H1 (cell line): ENCODE measurements around the gene MIDN. TPM values are rescaled to one million over a fixed set of nuclear protein-coding genes. Genes with fewer than 3 reads are reported as not detected.

Experiments used
- CTCF ChIA-PET: fragments of 300-600 bp; sonication (Branson Sonifier 250); formaldehyde crosslinking; loops from one replicate; lab custom pipeline; 2021; ENCODE audit not compliant: partially characterized antibody; lab: Charles Lee
- POLR2A ChIA-PET: fragments of 300-600 bp; sonication (Branson Sonifier 250); formaldehyde crosslinking; loops from one replicate; lab custom pipeline; 2021; ENCODE audit warnings: inconsistent platforms; ENCODE audit not compliant: partially characterized antibody; lab: Charles Lee
- DNase-seq, 2 experiments: peaks; one replicate each; pipeline versions ENCODE4 v3.0.0 to v3.0.0-alpha.2; 2010 to 2022; ENCODE audit warnings: low spot score in 2 of 2, low read depth in 1 of 2, mixed read lengths in 1 of 2
- FAIRE-seq: peaks from 2 replicates; lab custom pipeline; 2011; peaks lifted over from hg19 to GRCh38; lab: Jason Lieb, UNC
- H2AFZ ChIP-seq: 2 replicates; pipeline ENCODE4 v1.8.1; 2012; ENCODE audit warnings: low read length, inconsistent platforms
- H2AK5ac ChIP-seq: 2 replicates; pipeline ENCODE4 v1.6.1; 2013; ENCODE audit warnings: low read depth, low read length
- H2BK120ac ChIP-seq: replicated peaks from 2 replicates; pipeline ENCODE3; 2013; ENCODE audit warnings: low read depth, low read length, inconsistent platforms
- H2BK12ac ChIP-seq: 2 replicates; pipeline ENCODE4 v1.6.1; 2013; ENCODE audit warnings: low read depth, low read length
- H2BK15ac ChIP-seq: 2 replicates; pipeline ENCODE4 v1.6.1; 2013; ENCODE audit warnings: low read length
- H2BK20ac ChIP-seq: 2 replicates; pipeline ENCODE4 v1.6.1; 2013; ENCODE audit warnings: low read length
- H2BK5ac ChIP-seq: 2 replicates; pipeline ENCODE4 v1.6.1; 2013; ENCODE audit warnings: low read depth, low read length
- H3K14ac ChIP-seq: 2 replicates; pipeline ENCODE4 v1.6.1; 2013; ENCODE audit warnings: inconsistent platforms; ENCODE audit not compliant: insufficient read length
- H3K18ac ChIP-seq: 2 replicates; pipeline ENCODE4 v1.6.1; 2013; ENCODE audit warnings: low read length; ENCODE audit errors: extremely low read depth
- H3K23ac ChIP-seq: 2 replicates; pipeline ENCODE4 v1.6.1; 2013; ENCODE audit warnings: inconsistent platforms; ENCODE audit not compliant: insufficient read length
- H3K23me2 ChIP-seq: 2 replicates; pipeline ENCODE4 v1.6.1; 2013; ENCODE audit warnings: low read depth, low read length
- H3K27ac ChIP-seq: 2 replicates; pipeline ENCODE4 v1.6.1; 2011; ENCODE audit warnings: low read depth, low read length, inconsistent platforms
- H3K27me3 ChIP-seq, 4 experiments: replicated peaks in 1 of 4; 1 replicate in 1 of 4; 2 replicates in 3 of 4; pipeline versions ENCODE4 v1.6.1 to v1.8.1; 2011 to 2013; ENCODE audit warnings: low read length in 3 of 4, mild to moderate bottlenecking in 3 of 4, inconsistent platforms in 2 of 4, mixed read lengths in 2 of 4, moderate library complexity in 1 of 4; ENCODE audit not compliant: control insufficient read depth in 3 of 4, insufficient read depth in 3 of 4; ENCODE audit errors: extremely low read depth in 1 of 4
- H3K36me3 ChIP-seq, 4 experiments: 2 replicates each; pipeline versions ENCODE4 v1.6.1 to v1.8.1; 2011 to 2013; ENCODE audit warnings: mild to moderate bottlenecking in 4 of 4, low read length in 3 of 4, moderate library complexity in 2 of 4, control low read depth in 1 of 4, inconsistent platforms in 1 of 4; ENCODE audit not compliant: insufficient read depth in 4 of 4, control insufficient read depth in 2 of 4
- H3K4ac ChIP-seq: replicated peaks from 2 replicates; pipeline ENCODE3; 2013; ENCODE audit warnings: low read length, low read depth, mixed read lengths, inconsistent platforms; ENCODE audit not compliant: insufficient read length
- H3K4me1 ChIP-seq, 4 experiments: replicated peaks in 1 of 4; 1 replicate in 1 of 4; 2 replicates in 3 of 4; pipeline versions ENCODE4 v1.6.1 to v1.8.1; 2011 to 2013; ENCODE audit warnings: low read length in 3 of 4, inconsistent platforms in 2 of 4, mixed read lengths in 1 of 4; ENCODE audit not compliant: insufficient read depth in 4 of 4, control insufficient read depth in 3 of 4
- H3K4me2 ChIP-seq, 2 experiments: 2 replicates each; pipeline versions ENCODE4 v1.6.1 to v1.8.1; 2011 to 2013; ENCODE audit warnings: low read depth in 2 of 2, low read length in 2 of 2, control low read depth in 1 of 2, inconsistent platforms in 1 of 2, mild to moderate bottlenecking in 1 of 2; ENCODE audit not compliant: insufficient read depth in 1 of 2
- H3K4me3 ChIP-seq, 4 experiments: fragments of 200-600, 300-600 bp in 1 of 4; sonication (generic), shearing (Covaris generic), sonication (Bioruptor Twin) in 1 of 4; 2 replicates each; pipeline versions ENCODE4 v1.5.1 to v1.8.1; 2011 to 2016; ENCODE audit warnings: low read length in 4 of 4, low read depth in 3 of 4, control low read depth in 2 of 4, inconsistent platforms in 2 of 4, mild to moderate bottlenecking in 2 of 4, mixed read lengths in 1 of 4, moderate library complexity in 1 of 4; ENCODE audit not compliant: insufficient read depth in 2 of 4; ENCODE audit errors: extremely low read depth in 1 of 4
- H3K56ac ChIP-seq: replicated peaks from 2 replicates; pipeline ENCODE3; 2013; ENCODE audit warnings: low read depth, mild to moderate bottlenecking, mixed read lengths, low read length, inconsistent platforms; ENCODE audit not compliant: insufficient read length
- H3K79me1 ChIP-seq: 2 replicates; pipeline ENCODE4 v1.6.1; 2013; ENCODE audit warnings: low read depth, low read length, control low read depth
- H3K79me2 ChIP-seq, 2 experiments: 2 replicates each; pipeline versions ENCODE4 v1.6.1 to v1.8.1; 2012 to 2013; ENCODE audit warnings: low read length in 2 of 2, mild to moderate bottlenecking in 2 of 2, inconsistent platforms in 1 of 2; ENCODE audit not compliant: insufficient read depth in 2 of 2, control insufficient read depth in 1 of 2
- H3K9ac ChIP-seq, 4 experiments: replicated peaks in 1 of 4; 1 replicate in 1 of 4; 2 replicates in 3 of 4; pipeline versions ENCODE4 v1.6.1 to v1.8.1; 2011 to 2013; ENCODE audit warnings: low read depth in 3 of 4, low read length in 3 of 4, control low read depth in 2 of 4, mild to moderate bottlenecking in 2 of 4, moderate library complexity in 2 of 4, inconsistent platforms in 1 of 4; ENCODE audit errors: extremely low read depth in 1 of 4
- H3K9me3 ChIP-seq, 2 experiments: 2 replicates each; pipeline versions ENCODE4 v1.6.1 to v1.8.1; 2012 to 2013; ENCODE audit warnings: mild to moderate bottlenecking in 2 of 2, moderate library complexity in 2 of 2, control low read depth in 1 of 2, inconsistent platforms in 1 of 2, low read depth in 1 of 2, low read length in 1 of 2, mixed read lengths in 1 of 2; ENCODE audit not compliant: insufficient read depth in 2 of 2
- H4K20me1 ChIP-seq, 2 experiments: replicated peaks in 1 of 2; 2 replicates each; pipeline versions ENCODE3 to v1.8.1; 2011 to 2013; ENCODE audit warnings: inconsistent platforms in 2 of 2, low read length in 2 of 2, mild to moderate bottlenecking in 1 of 2; ENCODE audit not compliant: insufficient read depth in 2 of 2, control insufficient read depth in 1 of 2
- H4K5ac ChIP-seq: 2 replicates; pipeline ENCODE4 v1.6.1; 2013; ENCODE audit warnings: low read length, low read depth, mixed read lengths, inconsistent platforms; ENCODE audit not compliant: insufficient read length
- H4K8ac ChIP-seq: 2 replicates; pipeline ENCODE4 v1.8.0; 2013; ENCODE audit warnings: mild to moderate bottlenecking, moderate library complexity, low read length, inconsistent platforms; ENCODE audit not compliant: insufficient read depth; ENCODE audit errors: extremely low read depth
- H4K91ac ChIP-seq: replicated peaks from 2 replicates; pipeline ENCODE3; 2013; ENCODE audit warnings: low read length, mixed read lengths, inconsistent platforms; ENCODE audit not compliant: insufficient read length
- BACH1 ChIP-seq: IDR thresholded peaks from 2 replicates; pipeline ENCODE4 v1.6.1; 2012; ENCODE audit warnings: low read length, improper control_type of control experiment
- CBX8 ChIP-seq: fragments of 300-800, 300-1000 bp; sonication (generic); IDR thresholded peaks from 2 replicates; pipeline ENCODE4 v1.7.1; 2016; ENCODE audit warnings: low read depth, low read length, borderline replicate concordance
- EGR1 ChIP-seq: IDR thresholded peaks from 2 replicates; pipeline ENCODE4 v1.6.1; 2011; ENCODE audit warnings: low read depth, low read length, borderline replicate concordance
- EP300 ChIP-seq, 2 experiments: IDR thresholded peaks; 1 replicate in 1 of 2; 2 replicates in 1 of 2; pipeline ENCODE4 v1.6.1; 2011 to 2012; ENCODE audit warnings: low read depth in 2 of 2, low read length in 2 of 2, mild to moderate bottlenecking in 2 of 2, borderline replicate concordance in 1 of 2, inconsistent platforms in 1 of 2, moderate library complexity in 1 of 2
- HDAC2 ChIP-seq, 2 experiments: fragments of 300-600 bp in 1 of 2; sonication (generic) in 1 of 2; IDR thresholded peaks; 2 replicates each; pipeline ENCODE4 v1.6.1; 2011 to 2012; ENCODE audit warnings: low read depth in 2 of 2, low read length in 2 of 2, mild to moderate bottlenecking in 2 of 2, moderate library complexity in 2 of 2, borderline replicate concordance in 1 of 2, inconsistent platforms in 1 of 2
- JUN ChIP-seq: IDR thresholded peaks from 2 replicates; pipeline ENCODE4 v1.6.1; 2011; ENCODE audit warnings: low read depth, mild to moderate bottlenecking, improper control_type of control experiment, low read length
- JUND ChIP-seq: IDR thresholded peaks from 2 replicates; pipeline ENCODE4 v1.6.1; 2011; ENCODE audit warnings: mild to moderate bottlenecking, improper control_type of control experiment, low read length
- KDM5A ChIP-seq: fragments of 200-600 bp; IDR thresholded peaks from 2 replicates; pipeline ENCODE4 v1.7.1; 2012; ENCODE audit warnings: mild to moderate bottlenecking, low read length, inconsistent platforms, mixed read lengths
- PHF8 ChIP-seq: fragments of 200-600 bp; sonication (generic); conservative IDR thresholded peaks from 2 replicates; pipeline ENCODE4 v1.7.1; 2012; ENCODE audit warnings: low read depth, mild to moderate bottlenecking, inconsistent platforms, low read length, moderate library complexity
- SIRT6 ChIP-seq: IDR thresholded peaks from one replicate; pipeline ENCODE4 v1.7.1; 2012; ENCODE audit warnings: low read length, inconsistent platforms
- TAF1 ChIP-seq: IDR thresholded peaks from 2 replicates; pipeline ENCODE4 v1.6.1; 2011; ENCODE audit warnings: mild to moderate bottlenecking, low read depth, low read length
- TEAD4 ChIP-seq: IDR thresholded peaks from 2 replicates; pipeline ENCODE4 v1.6.1; 2012; ENCODE audit warnings: low read depth, low read length, inconsistent platforms, mixed read lengths
- WGBS, 2 experiments: shearing (Covaris generic) in 1 of 2; methylation state at CpG; one replicate each; pipeline versions ENCODE4 v1.1.6 to v1.1.7; 2013 to 2015; ENCODE audit warnings: low lambda C conversion rate in 2 of 2, mixed read lengths in 2 of 2, inconsistent platforms in 1 of 2, low coverage in 1 of 2, missing lambda C conversion rate in 1 of 2; ENCODE audit not compliant: insufficient replicate concordance in 2 of 2, insufficient coverage in 1 of 2, insufficient read length in 1 of 2; ENCODE audit errors: extremely low coverage in 1 of 2, missing lambda C conversion rate in 1 of 2; 5-methylcytosine and 5-hydroxymethylcytosine counted together
- polyA plus RNA-seq, 7 experiments: library from polyadenylated mRNA; depleted of rRNA in 3 of 7; stranded (reverse) in 5 of 7; unstranded in 2 of 7; fragments of >200 nt in 5 of 7; fragments of 200-250 nt in 2 of 7; gene quantifications; 1 replicate in 5 of 7; 2 replicates in 1 of 7; 4 replicates in 1 of 7; pipeline versions ENCODE4 v1.2.1 to v1.2.3, GENCODE V29; 2011 to 2013; ENCODE audit warnings: missing spikeins in 2 of 7, mixed read lengths in 2 of 7
- total RNA-seq: library from RNA; stranded (reverse); fragmentation: NEBNext Ultra II Directional; extraction: Animal tissue kit (Norgen Biotek cat#: 25700); gene quantifications from 2 replicates; pipeline ENCODE4 v1.2.1, GENCODE V29; 2021

Gene MIDN
- total and polyA plus RNA-seq, 2 of the 8 experiments (the other 6 are each of a cell fraction or from before 2014, with no cell fraction given) = 39.8 to 159 TPM

DNA sequence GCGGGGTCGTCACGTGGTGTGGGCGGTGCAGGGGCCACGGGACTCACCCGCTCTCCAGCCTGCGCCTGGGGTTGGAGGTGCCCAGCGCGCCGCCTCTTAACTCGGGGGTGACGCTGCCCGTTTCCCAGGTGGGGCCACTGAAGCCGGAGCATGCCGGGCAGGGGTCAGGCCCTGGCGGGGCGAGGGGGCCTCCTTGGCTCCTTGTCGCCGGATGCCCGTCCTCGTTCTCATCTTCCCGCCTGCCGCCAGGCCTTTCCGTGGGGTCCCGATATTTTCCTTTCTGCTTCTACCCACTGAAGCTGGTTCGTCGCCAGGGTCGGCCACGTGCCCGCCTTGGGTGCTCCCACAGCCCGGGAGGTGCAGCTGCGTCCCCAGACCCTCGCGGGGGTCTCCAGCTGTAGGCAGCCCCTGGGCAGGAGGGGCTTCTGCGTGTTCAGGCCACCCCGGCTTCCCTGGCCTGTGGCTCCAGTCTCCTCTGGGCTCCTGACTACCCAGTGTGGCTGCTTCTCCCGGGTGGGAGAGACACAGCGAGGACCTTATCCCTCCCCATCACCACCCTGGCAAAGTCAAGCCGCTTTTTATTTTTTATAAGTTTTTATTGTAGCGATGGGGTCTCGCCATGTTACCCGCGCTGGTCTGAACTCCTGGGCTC is 27.7 kb downstream of the MIDN start:
- Histone ChIP-seq H4K5ac (peak overlapping the region; percentile 15), H4K8ac (peak overlapping the region; percentile 70; the same call in 1 of the 2 replicates), H2AK5ac (no peak overlapping the region; the same call in 1 of the 2 replicates), H3K27me3 (no peaks in the 10 kb centered on the region), H2BK120ac (peak overlapping the region; percentile 41), H3K14ac (no peak overlapping the region), H2BK20ac (no peak overlapping the region), H3K23me2 (peaks cover 10% of the 10 kb centered on the region; the same call in 1 of the 2 replicates), H3K9me3 (no peaks in the 10 kb centered on the region), H3K4me3 (peak overlapping the region; percentile 77 to 82 (median 78)), H2AFZ (no peak overlapping the region), H2BK5ac (peak overlapping the region; percentile 87; the same call in 1 of the 2 replicates), H3K23ac (no peak overlapping the region), H3K18ac (peak overlapping the region; percentile 83), H2BK12ac (peak overlapping the region; percentile 39; the same call in 1 of the 2 replicates), H3K4me2 (peak overlapping the region; percentile 80 to 90), H3K27ac (peak overlapping the region; percentile 85), H3K4ac (peak overlapping the region; percentile 95), H3K56ac (peak overlapping the region; percentile 43), H2BK15ac (no peak overlapping the region), H3K4me1 (peaks cover 0 to 18% (median 15%) of the 10 kb centered on the region in 4 experiments; a peak in 5 of 7 replicates), H3K79me2 (peaks cover 0 to 23% of the 10 kb centered on the region in 2 experiments; a peak in 1 of 4 replicates), H3K79me1 (peaks cover 19% of the 10 kb centered on the region), H3K9ac (peak overlapping the region; percentile 66 to 74 (median 71)), H3K36me3 (peaks cover 26 to 43% (median 36%) of the 10 kb centered on the region in 4 experiments), H4K20me1 (peaks cover 5 to 21% of the 10 kb centered on the region in 2 experiments), H4K91ac (peak overlapping the region; percentile 95)
- CTCF ChIA-PET = no interaction called here
- POLR2A ChIA-PET = interaction anchor here (0.6 to 11.4 kb wide), 6 partner anchors 8 to 130 kb away, joined by 3 to 331 read pairs (median 4); partner anchors contain the start of gene CIRBP
- no peak for DNase-seq
- no peak for FAIRE-seq
- 18% methylated on average over 40 of the region's 43 CpGs; no CpG with 5 or more reads in 1 of the 2 experiments for WGBS, 2 experiments
- TF ChIP-seq EP300 (IDR thresholded peaks at IDR 0.05; ENCODE audit: borderline replicate concordance in 1 of 2, low read depth in 2 of 2, low read length in 2 of 2) (no peak), TEAD4 (no peak), EGR1 (peak; percentile 95; the same call in 1 of the 2 replicates), KDM5A (no peak), JUND (no peak), CBX8 (no peak), JUN (no peak), SIRT6 (no peak), TAF1 (peak; percentile 34; the same call in 1 of the 2 replicates), BACH1 (peak; percentile 60; the same call in 1 of the 2 replicates), PHF8 (no peak; the same call in 1 of the 2 replicates), HDAC2 (IDR thresholded peaks at IDR 0.05; ENCODE audit: borderline replicate concordance in 1 of 2, low read depth in 2 of 2, low read length in 2 of 2) (0 out of 4 replicates have a peak, but pooled peaks of 1 of the 2 experiments have one; percentile 11)
